GM18519 (cell line): ENCODE measurements around the gene GPR150.
A peak's percentile ranks its signal among the peaks of the same experiment; 100 is the strongest.

Source experiments
- ATAC-seq: cut with Tn5 transposase; IDR thresholded peaks from one replicate; pipeline ENCODE4 v1.9.1; 2021; ENCODE audit warnings: mild to moderate bottlenecking, moderate library complexity; ENCODE audit not compliant: unreplicated experiment, low FRiP score

Gene GPR150

GRCh38 chr5:95620030-95620869, at the start of gene GPR150:
GPR150 (plus strand) TSS chr5:95620087; CDS start chr5:95620276, 189 bp downstream.
- peak; percentile 31 for ATAC-seq

DNA sequence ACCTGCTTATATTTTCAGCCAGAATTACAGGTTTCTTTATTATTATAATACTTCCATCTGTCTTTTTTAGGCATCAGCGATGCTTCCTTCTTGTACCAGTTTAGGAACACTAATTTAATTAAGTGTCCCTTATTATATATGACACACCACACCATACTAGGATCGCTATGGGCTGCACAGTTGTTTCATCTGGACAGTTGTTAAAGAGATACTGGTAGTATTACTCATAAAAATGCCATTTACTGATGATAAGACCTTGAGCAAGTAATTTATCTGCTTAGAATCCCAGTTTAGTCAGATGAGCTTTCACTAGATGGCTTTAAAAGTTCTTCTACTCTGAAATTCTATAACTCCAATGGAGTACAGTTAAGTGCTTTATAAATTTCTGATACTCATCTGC, 47.9 kb upstream of the GPR150 start:
- ATAC-seq, result no peak

DNA sequence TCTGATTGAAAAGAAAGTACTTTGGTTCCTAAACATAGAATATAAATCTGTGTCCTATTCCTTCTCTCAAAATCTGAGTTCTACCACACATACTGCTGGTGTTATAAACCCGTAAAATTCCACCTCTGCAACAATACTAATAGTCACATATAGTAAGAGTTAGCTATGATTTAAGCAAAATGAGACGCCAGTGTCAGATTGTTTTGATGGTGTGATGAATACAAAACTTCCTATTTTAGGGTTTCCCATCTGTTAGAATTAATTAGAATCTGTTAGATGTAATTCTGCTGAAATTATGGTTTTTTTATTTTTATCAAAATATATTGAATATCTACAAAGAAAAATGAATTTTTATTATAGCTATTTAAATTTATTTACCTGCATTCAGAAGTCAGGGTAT, 38.3 kb upstream of the GPR150 start:
- ATAC-seq, result no peak

DNA sequence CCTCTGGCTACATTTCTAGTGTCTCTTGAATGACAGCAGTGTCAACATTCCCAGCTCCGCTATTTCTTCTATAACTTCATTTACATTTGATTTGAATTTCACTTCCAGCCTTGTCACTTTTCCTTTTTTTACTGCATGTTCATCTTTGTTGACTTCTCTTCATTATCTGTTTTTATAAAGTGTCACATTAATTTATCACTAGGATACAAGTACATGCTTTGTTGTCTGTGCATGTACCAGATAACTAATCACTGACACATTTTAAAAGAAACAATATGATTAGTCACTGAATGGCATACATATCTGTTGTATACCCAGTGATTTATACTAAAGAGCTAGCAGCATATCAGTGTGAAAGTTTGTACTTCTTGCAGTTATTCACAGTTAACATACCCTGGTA, 35.9 kb upstream of the GPR150 start:
- no peak for ATAC-seq

- no peak for ATAC-seq
Observed at GRCh38 chr5:95590880-95591279, 29.0 kb upstream of the GPR150 start.

GRCh38 chr5:95591490-95591901, 28.4 kb upstream of the GPR150 start:
- peak; percentile 83 for ATAC-seq

- ATAC-seq, result no peak
Observed at GRCh38 chr5:95595289-95595931, 24.5 kb upstream of the GPR150 start.

- ATAC-seq, result no peak
Observed at GRCh38 chr5:95599252-95599651, 20.6 kb upstream of the GPR150 start.

DNA sequence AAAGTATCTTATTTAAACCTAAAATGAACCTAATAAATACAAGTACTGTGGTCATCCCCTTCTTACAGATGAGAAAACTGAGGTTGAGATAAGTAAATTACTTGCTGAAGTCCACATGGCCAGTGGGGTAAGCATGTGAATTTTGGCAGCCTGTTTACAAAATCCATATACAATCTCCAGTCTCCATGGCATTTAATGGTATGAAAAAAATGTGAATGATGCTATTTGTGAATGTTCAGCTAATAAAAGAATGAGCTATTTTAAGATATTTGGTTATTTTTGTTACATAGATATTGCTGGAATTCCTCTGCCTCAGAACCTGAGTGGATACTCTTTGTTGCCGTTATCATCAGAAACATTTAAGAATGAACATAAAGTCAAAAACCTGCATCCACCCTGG, 19.3 kb upstream of the GPR150 start:
- no peak for ATAC-seq

GRCh38 chr5:95605786-95606185, 14.1 kb upstream of the GPR150 start:
- ATAC-seq, result no peak

- ATAC-seq, result no peak
Observed at GRCh38 chr5:95606419-95606818, 13.5 kb upstream of the GPR150 start.

DNA sequence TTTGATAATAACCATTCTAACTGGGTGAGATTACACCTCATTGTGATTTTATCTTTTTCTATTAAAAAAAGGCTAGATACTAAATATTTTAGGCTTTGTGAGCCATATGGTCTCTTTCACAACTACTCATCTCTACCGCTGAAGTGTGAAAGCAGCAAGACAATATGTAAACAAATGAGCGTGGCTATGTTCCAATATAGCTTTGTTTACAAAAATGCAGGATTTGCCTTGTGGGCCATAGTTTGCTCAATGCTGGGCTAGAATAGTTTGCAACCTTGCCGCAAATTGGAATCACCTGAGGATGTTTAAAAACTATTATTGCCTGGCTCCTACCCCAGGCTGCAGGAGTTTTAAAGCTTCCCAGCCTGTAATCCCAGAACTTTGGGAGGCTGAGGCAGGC, 10.2 kb upstream of the GPR150 start:
- ATAC-seq, result no peak

DNA sequence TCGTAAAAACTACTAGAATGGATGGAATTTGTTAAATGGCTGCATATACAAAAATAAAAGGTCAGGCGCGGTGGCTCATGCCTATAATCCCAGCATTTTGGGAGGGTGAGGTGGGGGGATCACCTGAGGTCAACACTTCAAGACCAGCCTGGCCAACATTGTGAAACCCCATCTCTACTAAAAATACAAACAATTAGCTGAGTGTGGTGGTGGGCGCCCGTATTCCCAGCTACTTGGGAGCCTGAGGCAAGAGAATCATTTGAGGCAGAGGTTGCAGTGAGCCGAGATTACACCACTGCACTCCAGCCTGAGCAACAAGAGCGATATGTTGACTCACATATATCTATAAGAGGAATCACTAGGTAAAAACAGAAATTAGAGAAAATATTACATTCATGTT, 9.3 kb upstream of the GPR150 start:
- ATAC-seq, result no peak

DNA sequence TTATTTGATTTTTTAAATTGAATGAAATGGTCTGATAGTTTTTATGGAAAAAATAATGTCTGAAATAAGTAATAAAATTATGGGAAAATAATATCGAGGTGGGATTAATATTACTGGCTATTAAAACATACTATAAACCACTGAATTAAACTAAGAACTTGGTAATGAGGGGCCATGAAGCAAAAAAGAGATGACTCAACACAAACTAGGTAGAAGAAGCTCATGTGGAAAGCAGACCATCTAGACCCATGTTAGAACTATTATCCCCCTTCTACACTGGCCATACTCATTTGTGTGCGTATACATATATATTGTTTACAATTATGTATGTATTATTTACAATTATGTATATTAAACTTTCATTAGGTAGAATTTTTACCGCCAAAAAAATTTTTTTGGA, 8.5 kb upstream of the GPR150 start:
- ATAC-seq, result no peak

GRCh38 chr5:95613514-95613913, 6.4 kb upstream of the GPR150 start:
- no peak for ATAC-seq

DNA sequence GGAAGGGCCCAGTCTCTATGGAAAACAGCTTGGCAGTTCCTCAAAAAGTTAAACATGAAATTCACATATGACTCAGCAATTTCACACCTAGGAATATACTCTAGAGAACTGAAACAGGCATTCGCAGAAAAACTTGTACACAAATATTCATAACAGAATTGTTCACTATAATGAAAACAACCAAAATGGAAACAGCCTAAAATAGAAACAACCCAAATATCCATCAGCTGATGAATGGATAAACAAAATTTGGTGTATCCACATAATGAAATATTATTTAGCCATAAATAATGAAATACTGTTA, 4.8 kb upstream of the GPR150 start:
- ATAC-seq, result peak; percentile 37

- no peak for ATAC-seq
Observed at GRCh38 chr5:95617057-95617456, 2.8 kb upstream of the GPR150 start.

GRCh38 chr5:95619096-95619495, 791 bp upstream of the GPR150 start:
- no peak for ATAC-seq

GRCh38 chr5:95619514-95620029, 315 bp upstream of the GPR150 start:
- no peak for ATAC-seq

- ATAC-seq, result peak; percentile 39
Observed at GRCh38 chr5:95620870-95621838, 1.3 kb downstream of the GPR150 start.
